BLaER1 treated with 17β-estradiol and CSF1 and Interleukin-3, amounts not matched to agents 10 nM and 100 nM (cell line): ENCODE data around the gene B4GALT7.

ENCODE experiments used
- H3K27ac ChIP-seq, 11 experiments: shearing (Covaris generic); formaldehyde crosslinking; 2 replicates each; pipeline ENCODE4 v1.8.1; 2022
- H3K27me3 ChIP-seq, 11 experiments: shearing (Covaris generic); formaldehyde crosslinking; 2 replicates each; pipeline ENCODE4 v1.8.1; 2022
- H3K36me3 ChIP-seq, 11 experiments: shearing (Covaris generic); formaldehyde crosslinking; 2 replicates each; pipeline ENCODE4 v1.8.1; 2022
- H3K4me1 ChIP-seq, 10 experiments: shearing (Covaris generic); formaldehyde crosslinking; 2 replicates each; pipeline ENCODE4 v1.8.1; 2022
- H3K4me2 ChIP-seq, 11 experiments: shearing (Covaris generic); formaldehyde crosslinking; 2 replicates each; pipeline ENCODE4 v1.8.1; 2022
- H3K4me3 ChIP-seq, 10 experiments: shearing (Covaris generic); formaldehyde crosslinking; 2 replicates each; pipeline ENCODE4 v1.8.1; 2022
- H3K9ac ChIP-seq, 11 experiments: shearing (Covaris generic); formaldehyde crosslinking; 2 replicates each; pipeline ENCODE4 v1.8.1; 2022
- H3K9me3 ChIP-seq, 11 experiments: shearing (Covaris generic); formaldehyde crosslinking; replicated peaks in 1 of 11; 2 replicates each; pipeline ENCODE4 v1.8.1; 2022
- H4K20me1 ChIP-seq, 11 experiments: shearing (Covaris generic); formaldehyde crosslinking; 2 replicates each; pipeline ENCODE4 v1.8.1; 2022
- Cebpa-rat ChIP-seq, 11 experiments: shearing (Covaris generic); IDR thresholded peaks; 2 replicates each; pipeline ENCODE4 v1.8.1; 2022

B4GALT7 gene

DNA sequence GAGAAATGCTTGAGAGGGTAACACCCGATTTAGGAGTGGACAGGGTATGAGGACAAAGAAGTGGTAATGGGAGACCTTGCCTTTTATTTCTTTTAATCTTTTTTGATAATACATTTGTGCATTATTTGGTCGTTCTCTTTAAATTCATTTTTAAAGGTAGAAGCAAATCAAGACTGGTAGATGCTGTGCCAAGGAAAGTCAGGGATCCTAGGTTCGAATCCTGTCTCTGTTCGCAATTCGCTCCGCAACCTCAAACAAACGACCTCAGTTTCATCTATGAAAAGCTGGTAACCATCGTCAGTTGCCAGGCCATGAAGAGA, 8.3 kb upstream of the B4GALT7 start:
- H4K20me1 ChIP-seq = peaks cover 18 to 44% (median 38%) of the 10 kb centered on the region in 11 experiments; a peak in 21 of 22 replicates
- peaks cover 36 to 39% (median 38%) of the 10 kb centered on the region in 11 experiments for H3K36me3 ChIP-seq
- peak overlapping the region; percentile 49 to 94 (median 86) for H3K4me2 ChIP-seq
- peak overlapping the region; percentile 80 to 95 (median 90) for H3K4me3 ChIP-seq
- H3K27me3 ChIP-seq = no peaks in the 10 kb centered on the region
- H3K9me3 ChIP-seq = no peaks in the 10 kb centered on the region
- TF ChIP-seq Cebpa-rat (IDR thresholded peaks at IDR 0.05) = no peak
- H3K4me1 ChIP-seq = peaks cover 13 to 46% (median 29%) of the 10 kb centered on the region in 10 experiments
- peak overlapping the region in 10 of 11 experiments; percentile 87 to 95 (median 90); a peak in 15 of 22 replicates for H3K9ac ChIP-seq
- peak overlapping the region in 6 of 11 experiments; percentile 85 to 91 (median 89); a peak in 7 of 22 replicates for H3K27ac ChIP-seq

DNA sequence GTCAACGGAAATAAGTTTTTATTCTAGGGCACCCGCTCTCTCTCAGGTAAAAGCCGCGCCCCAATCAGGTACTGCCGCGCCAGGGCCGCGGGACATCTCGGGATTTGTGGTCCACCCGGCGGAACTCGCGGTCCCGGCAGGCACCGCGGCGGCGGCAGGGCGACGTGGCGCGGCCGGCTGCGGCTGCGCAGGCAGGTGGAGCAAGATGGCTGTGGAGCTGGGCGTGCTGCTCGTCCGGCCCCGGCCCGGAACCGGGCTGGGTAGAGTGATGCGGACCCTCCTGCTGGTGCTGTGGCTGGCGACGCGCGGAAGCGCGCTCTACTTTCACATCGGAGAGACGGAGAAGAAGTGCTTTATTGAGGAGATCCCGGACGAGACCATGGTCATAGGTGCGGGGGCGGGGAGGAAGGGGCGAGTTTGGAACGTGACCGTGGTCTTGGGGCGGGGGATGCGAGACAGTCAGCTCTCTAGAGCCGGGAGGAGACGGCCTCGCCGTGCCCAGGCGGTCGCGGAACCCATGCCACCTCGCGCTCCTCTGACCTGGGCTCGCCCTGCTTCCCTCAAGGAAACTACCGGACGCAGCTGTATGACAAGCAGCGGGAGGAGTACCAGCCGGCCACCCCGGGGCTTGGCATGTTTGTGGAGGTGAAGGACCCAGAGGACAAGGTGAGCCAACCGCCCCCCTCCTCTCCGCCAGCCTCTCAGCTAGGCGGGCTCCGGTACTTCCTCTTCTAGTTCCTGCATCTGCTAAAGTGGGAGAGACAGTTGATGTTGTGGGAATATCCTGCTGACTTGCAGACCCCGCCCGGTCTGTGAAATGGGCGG, 7.7 kb upstream of the B4GALT7 start, which contains the start of gene TMED9:
TMED9 (plus strand) TSS at position 194 of the 825 bp plus-strand sequence; CDS start at position 206, 12 bp downstream.
- Histone ChIP-seq H3K4me2 (peak within 1 kb of the TSS; percentile 77 to 97 (median 86)), H4K20me1 (peaks cover 18 to 48% (median 39%) of the 10 kb centered on the region in 11 experiments; a peak in 21 of 22 replicates), H3K9me3 (no peaks in the 10 kb centered on the region), H3K36me3 (peaks cover 39 to 45% (median 43%) of the 10 kb centered on the region in 11 experiments), H3K27ac (peak within 1 kb of the TSS; percentile 75 to 91 (median 87)), H3K4me1 (peaks cover 13 to 51% (median 30%) of the 10 kb centered on the region in 10 experiments), H3K4me3 (peak within 1 kb of the TSS; percentile 80 to 95 (median 90)), H3K9ac (peak within 1 kb of the TSS; percentile 82 to 95 (median 89)), H3K27me3 (no peaks in the 10 kb centered on the region)
- no peak for TF ChIP-seq Cebpa-rat (IDR thresholded peaks at IDR 0.05)

DNA sequence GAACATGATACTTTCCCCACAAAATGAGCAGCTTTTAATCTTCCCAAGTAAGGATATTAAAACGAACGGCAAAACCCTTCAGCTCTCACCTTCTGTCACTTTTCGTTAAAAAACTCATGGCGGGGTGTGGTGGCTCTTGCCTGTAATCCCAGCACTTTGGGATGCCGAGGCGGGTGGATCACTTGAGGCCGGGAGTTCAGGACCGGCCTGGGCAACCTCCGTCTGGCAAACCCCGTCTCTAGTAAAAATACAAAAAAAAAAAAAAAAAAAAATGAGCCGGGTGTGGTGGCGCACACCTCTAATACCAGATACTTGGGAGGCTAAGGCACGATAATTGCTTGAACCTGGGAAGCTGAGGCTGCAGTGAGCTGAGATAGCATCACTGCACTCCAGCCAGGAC, 7.0 kb upstream of the B4GALT7 start:
- H4K20me1 ChIP-seq = peaks cover 18 to 50% (median 39%) of the 10 kb centered on the region in 11 experiments; a peak in 21 of 22 replicates
- TF ChIP-seq Cebpa-rat (IDR thresholded peaks at IDR 0.05) = no peak
- H3K36me3 ChIP-seq = peaks cover 39 to 45% (median 43%) of the 10 kb centered on the region in 11 experiments
- no peaks in the 10 kb centered on the region for H3K27me3 ChIP-seq
- peak overlapping the region; percentile 80 to 95 (median 90) for H3K4me3 ChIP-seq
- peak overlapping the region in 10 of 11 experiments; percentile 81 to 91 (median 87); a peak in 19 of 22 replicates for H3K27ac ChIP-seq
- H3K9ac ChIP-seq = peak overlapping the region; percentile 82 to 95 (median 89)
- H3K4me1 ChIP-seq = peaks cover 13 to 58% (median 32%) of the 10 kb centered on the region in 10 experiments
- H3K9me3 ChIP-seq = no peaks in the 10 kb centered on the region
- H3K4me2 ChIP-seq = peak overlapping the region; percentile 77 to 97 (median 86)

DNA sequence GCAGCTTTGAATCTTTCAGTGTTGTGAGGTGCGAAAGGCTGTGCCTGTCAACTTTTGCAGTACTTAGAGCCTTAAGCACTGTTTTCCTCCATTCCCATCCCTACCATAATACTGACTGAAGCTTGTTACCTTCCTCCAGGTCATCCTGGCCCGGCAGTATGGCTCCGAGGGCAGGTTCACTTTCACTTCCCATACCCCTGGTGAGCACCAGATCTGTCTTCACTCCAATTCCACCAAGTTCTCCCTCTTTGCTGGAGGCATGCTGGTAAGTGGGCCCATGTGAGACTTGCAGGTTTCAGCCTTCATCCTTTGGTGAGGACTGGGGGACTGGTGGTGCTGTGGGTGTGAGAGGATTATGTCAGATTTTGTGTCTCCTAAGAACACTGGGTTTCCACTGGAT, 6.4 kb upstream of the B4GALT7 start:
- Histone ChIP-seq H3K4me2 (peak overlapping the region; percentile 77 to 97 (median 86)), H3K4me3 (peak overlapping the region; percentile 80 to 95 (median 90); a peak in 18 of 20 replicates), H4K20me1 (peaks cover 18 to 52% (median 39%) of the 10 kb centered on the region in 11 experiments; a peak in 21 of 22 replicates), H3K27me3 (no peaks in the 10 kb centered on the region), H3K9ac (peak overlapping the region; percentile 82 to 95 (median 89); a peak in 16 of 22 replicates), H3K4me1 (peaks cover 16 to 64% (median 38%) of the 10 kb centered on the region in 10 experiments), H3K9me3 (no peaks in the 10 kb centered on the region), H3K27ac (0 out of 22 replicates have a peak overlapping the region, but pooled peaks of 2 of the 11 experiments have one; percentile 4 to 89), H3K36me3 (peaks cover 39 to 45% (median 43%) of the 10 kb centered on the region in 11 experiments)
- no peak for TF ChIP-seq Cebpa-rat (IDR thresholded peaks at IDR 0.05)

DNA sequence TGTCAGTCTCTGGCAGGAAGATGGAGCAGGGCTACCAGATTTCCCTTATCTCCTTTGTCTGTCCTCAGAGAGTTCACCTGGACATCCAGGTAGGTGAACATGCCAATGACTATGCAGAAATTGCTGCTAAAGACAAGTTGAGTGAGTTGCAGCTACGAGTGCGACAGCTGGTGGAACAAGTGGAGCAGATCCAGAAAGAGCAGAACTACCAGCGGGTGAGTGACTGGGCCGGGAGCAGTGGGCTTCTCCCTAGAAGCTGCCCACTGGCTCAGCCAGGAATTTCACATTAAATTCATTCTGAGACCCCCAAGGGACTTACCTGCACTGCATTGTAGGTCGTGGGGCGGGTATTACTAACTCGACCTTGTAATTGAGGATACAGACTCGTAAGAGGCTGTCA, 5.9 kb upstream of the B4GALT7 start:
- peaks cover 18 to 67% (median 43%) of the 10 kb centered on the region in 10 experiments for H3K4me1 ChIP-seq

DNA sequence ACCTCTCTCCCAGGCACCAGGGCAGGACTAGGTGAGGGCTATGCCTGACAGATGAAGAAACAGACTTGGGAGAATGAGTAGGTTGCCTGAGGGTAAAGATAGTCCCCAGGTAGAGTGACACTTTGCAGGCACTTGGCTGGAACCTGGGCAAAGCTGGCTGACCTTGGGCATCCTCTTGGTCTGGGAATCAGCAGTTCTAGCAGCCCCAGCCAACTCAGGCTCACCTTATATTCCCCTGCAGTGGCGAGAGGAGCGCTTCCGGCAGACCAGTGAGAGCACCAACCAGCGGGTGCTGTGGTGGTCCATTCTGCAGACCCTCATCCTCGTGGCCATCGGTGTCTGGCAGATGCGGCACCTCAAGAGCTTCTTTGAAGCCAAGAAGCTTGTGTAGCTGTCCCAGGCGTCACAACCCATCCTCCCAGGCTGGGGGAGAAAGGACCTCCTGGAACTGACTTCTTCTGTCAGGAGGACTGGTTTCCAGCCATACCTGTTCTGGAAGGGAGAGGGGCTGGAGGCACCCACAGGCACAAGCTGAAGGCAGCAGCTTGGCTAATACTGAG, 4.8 kb upstream of the B4GALT7 start:
- H3K4me3 ChIP-seq = no peak overlapping the region
- H4K20me1 ChIP-seq = peaks cover 18 to 52% (median 39%) of the 10 kb centered on the region in 11 experiments; a peak in 21 of 22 replicates
- H3K9me3 ChIP-seq = no peaks in the 10 kb centered on the region
- H3K27ac ChIP-seq = no peak overlapping the region
- peak overlapping the region in 4 of 11 experiments; percentile 5 to 97 (median 12); a peak in 3 of 22 replicates for H3K4me2 ChIP-seq
- 0 out of 22 replicates have a peak overlapping the region, but pooled peaks of 1 of the 11 experiments have one; percentile 15 for H3K9ac ChIP-seq
- peaks cover 39 to 45% (median 43%) of the 10 kb centered on the region in 11 experiments for H3K36me3 ChIP-seq
- H3K27me3 ChIP-seq = no peaks in the 10 kb centered on the region
- TF ChIP-seq Cebpa-rat (IDR thresholded peaks at IDR 0.05) = no peak
- H3K4me1 ChIP-seq = peaks cover 23 to 69% (median 46%) of the 10 kb centered on the region in 10 experiments

More for the DNA sequence above, 5.9 kb upstream of the B4GALT7 start:
- peaks cover 39 to 45% (median 43%) of the 10 kb centered on the region in 11 experiments for H3K36me3 ChIP-seq
- H3K9ac ChIP-seq = peak overlapping the region in 8 of 11 experiments; percentile 87 to 91 (median 88); a peak in 6 of 22 replicates
- no peak overlapping the region for H3K27ac ChIP-seq
- peak overlapping the region in 4 of 10 experiments; percentile 88 to 95 (median 92); a peak in 2 of 20 replicates for H3K4me3 ChIP-seq
- peaks cover 18 to 52% (median 39%) of the 10 kb centered on the region in 11 experiments; a peak in 21 of 22 replicates for H4K20me1 ChIP-seq
- peak overlapping the region in 9 of 11 experiments; percentile 77 to 97 (median 86); a peak in 14 of 22 replicates for H3K4me2 ChIP-seq
- H3K27me3 ChIP-seq = no peaks in the 10 kb centered on the region
- TF ChIP-seq Cebpa-rat (IDR thresholded peaks at IDR 0.05) = no peak
- H3K9me3 ChIP-seq = no peaks in the 10 kb centered on the region

DNA sequence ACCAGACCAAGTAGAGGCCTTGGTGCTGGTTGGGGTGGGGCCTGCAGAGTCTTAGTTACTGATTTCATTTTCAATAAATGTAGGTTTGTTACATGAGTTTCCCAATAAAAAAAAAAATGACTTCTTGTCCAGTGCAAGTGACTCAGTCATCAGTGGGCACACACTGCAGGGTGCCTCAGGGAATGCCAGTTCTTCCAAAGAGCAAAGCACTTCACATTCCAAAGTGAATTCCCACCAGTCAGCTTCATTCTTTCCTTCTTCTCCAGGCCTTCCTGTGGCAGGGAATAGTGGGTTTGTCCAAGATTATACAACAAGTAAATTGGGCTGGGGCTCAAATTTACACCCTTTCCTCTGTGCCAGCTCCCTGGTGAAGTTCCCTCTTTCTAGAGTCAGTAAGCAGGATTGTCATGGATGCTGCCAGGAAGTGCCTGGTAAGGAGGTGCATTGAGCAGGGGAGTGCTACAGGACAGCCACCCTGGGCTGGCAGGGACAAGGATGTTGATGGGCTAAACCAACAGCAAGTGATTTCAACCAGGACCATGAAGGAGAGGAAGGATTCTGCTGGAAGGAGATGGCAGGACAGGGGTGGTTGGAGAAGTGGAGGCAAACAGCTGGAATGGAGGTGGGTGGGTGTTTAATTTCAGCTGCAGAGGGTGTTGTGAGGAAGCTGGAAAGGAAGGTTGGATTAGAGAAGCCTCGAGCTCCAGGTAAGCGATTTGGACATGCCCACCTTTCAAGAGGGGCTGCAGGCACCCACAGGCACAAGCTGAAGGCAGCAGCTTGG, 3.7 kb upstream of the B4GALT7 start:
- H3K4me2 ChIP-seq = peak overlapping the region in 2 of 11 experiments; percentile 24 to 38; a peak in 3 of 22 replicates
- peaks cover 39 to 45% (median 43%) of the 10 kb centered on the region in 11 experiments for H3K36me3 ChIP-seq
- no peaks in the 10 kb centered on the region for H3K27me3 ChIP-seq
- H3K27ac ChIP-seq = no peak overlapping the region
- H3K4me3 ChIP-seq = no peak overlapping the region
- no peak for TF ChIP-seq Cebpa-rat (IDR thresholded peaks at IDR 0.05)
- H3K4me1 ChIP-seq = peaks cover 29 to 75% (median 54%) of the 10 kb centered on the region in 10 experiments
- H4K20me1 ChIP-seq = peaks cover 18 to 53% (median 39%) of the 10 kb centered on the region in 11 experiments; a peak in 21 of 22 replicates
- no peak overlapping the region for H3K9ac ChIP-seq
- H3K9me3 ChIP-seq = no peaks in the 10 kb centered on the region

DNA sequence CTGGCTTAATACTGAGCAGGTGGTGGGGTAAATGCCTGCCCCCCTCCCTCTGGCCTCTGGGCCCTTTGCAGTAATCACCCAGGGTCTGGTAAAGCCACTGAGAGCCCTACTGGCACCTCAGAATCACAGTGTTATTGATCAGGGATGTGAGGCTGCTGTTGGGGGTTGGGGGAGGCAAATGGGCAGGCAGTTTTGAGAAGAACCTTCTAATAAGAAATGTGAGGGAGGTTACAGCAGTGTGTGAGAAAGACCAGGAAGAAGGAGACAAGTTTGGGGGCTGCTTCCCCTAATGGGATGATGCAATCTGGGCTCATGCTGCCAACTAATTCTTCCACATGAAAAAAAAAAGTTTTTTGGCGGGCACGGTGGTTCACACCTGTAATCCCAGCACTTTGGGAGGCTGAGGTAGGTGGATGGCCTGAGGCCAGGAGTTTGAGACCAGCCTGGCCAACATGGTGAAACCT, 3.1 kb upstream of the B4GALT7 start:
- TF ChIP-seq Cebpa-rat (IDR thresholded peaks at IDR 0.05) = peak in 1 of 11 experiments; percentile 35; a peak in 1 of 22 replicates
- Histone ChIP-seq H3K4me1 (peaks cover 35 to 75% (median 56%) of the 10 kb centered on the region in 10 experiments), H3K4me2 (peak overlapping the region in 2 of 11 experiments; percentile 24 to 38; a peak in 2 of 22 replicates), H3K36me3 (peaks cover 39 to 45% (median 43%) of the 10 kb centered on the region in 11 experiments), H3K9me3 (no peaks in the 10 kb centered on the region), H3K27me3 (no peaks in the 10 kb centered on the region), H3K27ac (no peak overlapping the region), H3K9ac (no peak overlapping the region), H4K20me1 (peaks cover 18 to 58% (median 41%) of the 10 kb centered on the region in 11 experiments; a peak in 21 of 22 replicates), H3K4me3 (no peak overlapping the region)
